ENCODE data around the gene SKAP2. TPM values are rescaled to one million over a fixed set of nuclear protein-coding genes. Genes with fewer than 3 reads are reported as not detected.

SKAP2 gene
- polyA plus RNA-seq, 4 donors, result 7.6 to 44.2 (median 14.4) TPM

Other genes starting within 250 kb of the SKAP2 start
- 1 to 10 TPM in 1 of 4 donors, under 1 TPM in 2, not detected in 1; 0.49 to 4.5 (median 0.81) TPM for gene HOXA1, start 231.4 kb upstream of the SKAP2 start, polyA plus RNA-seq
- 1 to 10 TPM in 1 of 4 donors, under 1 TPM in 1, not detected in 2; 0.97 to 6.9 TPM for gene HOXA2, start 238.1 kb upstream of the SKAP2 start, polyA plus RNA-seq

All from small intestine (tissue), 4 donors.